Measurements from ENCODE around the gene MYOF.
A peak's percentile ranks its signal among the peaks of the same experiment; 100 is the strongest.
"Not testable (repeated sequence)": the region's sequence is repeated elsewhere in the genome, so short reads cannot be mapped to it uniquely, and the experiment has no call there.

The MYOF gene

GRCh38 chr10:93379731-93380575 is 102.2 kb downstream of the MYOF start:
- peak in 1 of 2 donors; percentile 23 for DNase-seq

GRCh38 chr10:93378997-93379730 is 103.0 kb downstream of the MYOF start:
- no peak for DNase-seq

GRCh38 chr10:93378039-93378438 is 104.1 kb downstream of the MYOF start:
- DNase-seq, result no peak

GRCh38 chr10:93376372-93377293 is 105.5 kb downstream of the MYOF start:
- DNase-seq, result peak; percentile 52 to 79

- DNase-seq, result no peak
Observed at GRCh38 chr10:93370961-93371360, 111.2 kb downstream of the MYOF start.

GRCh38 chr10:93369588-93370164 is 112.5 kb downstream of the MYOF start:
- DNase-seq, result no peak

- DNase-seq, result no peak
Observed at GRCh38 chr10:93368210-93368609, 113.9 kb downstream of the MYOF start.

GRCh38 chr10:93367664-93368063 is 114.5 kb downstream of the MYOF start:
- no peak for DNase-seq

- no peak for DNase-seq
Observed at GRCh38 chr10:93364966-93365365, 117.2 kb downstream of the MYOF start.

GRCh38 chr10:93363891-93364648 is 118.1 kb downstream of the MYOF start:
- peak in 1 of 2 donors; percentile 39 for DNase-seq

- not testable (repeated sequence) for DNase-seq
Observed at GRCh38 chr10:93358398-93358797, 123.7 kb downstream of the MYOF start.

GRCh38 chr10:93357680-93358079 is 124.5 kb downstream of the MYOF start:
- DNase-seq, result peak in 1 of 2 donors; percentile 16

GRCh38 chr10:93356516-93356915 is 125.6 kb downstream of the MYOF start:
- no peak for DNase-seq

- DNase-seq, result peak in 1 of 2 donors; percentile 47
Observed at GRCh38 chr10:93352638-93353383, 129.3 kb downstream of the MYOF start.

- DNase-seq, result no peak
Observed at GRCh38 chr10:93346694-93347093, 135.4 kb downstream of the MYOF start.

GRCh38 chr10:93346108-93346507 is 136.0 kb downstream of the MYOF start:
- DNase-seq, result no peak

GRCh38 chr10:93344691-93345090 is 137.4 kb downstream of the MYOF start:
- no peak for DNase-seq

GRCh38 chr10:93342921-93343320 is 139.2 kb downstream of the MYOF start:
- no peak for DNase-seq

GRCh38 chr10:93342366-93342765 is 139.8 kb downstream of the MYOF start:
- DNase-seq, result no peak

- no peak for DNase-seq
Observed at GRCh38 chr10:93337309-93337721, 144.8 kb downstream of the MYOF start.

- no peak for DNase-seq
Observed at GRCh38 chr10:93336678-93337077, 145.5 kb downstream of the MYOF start.

Measured in CD4-positive, alpha-beta T cell treated with Interleukin-1 beta for 1 hour (primary cell).